NCI-H1417 (cell line): ENCODE measurements around the gene ELL2.

Source experiments
- DNase-seq, 3 experiments: peaks; one replicate each; lab custom pipeline; 2025; lab: John Stamatoyannopoulos, UW

The ELL2 gene

DNA sequence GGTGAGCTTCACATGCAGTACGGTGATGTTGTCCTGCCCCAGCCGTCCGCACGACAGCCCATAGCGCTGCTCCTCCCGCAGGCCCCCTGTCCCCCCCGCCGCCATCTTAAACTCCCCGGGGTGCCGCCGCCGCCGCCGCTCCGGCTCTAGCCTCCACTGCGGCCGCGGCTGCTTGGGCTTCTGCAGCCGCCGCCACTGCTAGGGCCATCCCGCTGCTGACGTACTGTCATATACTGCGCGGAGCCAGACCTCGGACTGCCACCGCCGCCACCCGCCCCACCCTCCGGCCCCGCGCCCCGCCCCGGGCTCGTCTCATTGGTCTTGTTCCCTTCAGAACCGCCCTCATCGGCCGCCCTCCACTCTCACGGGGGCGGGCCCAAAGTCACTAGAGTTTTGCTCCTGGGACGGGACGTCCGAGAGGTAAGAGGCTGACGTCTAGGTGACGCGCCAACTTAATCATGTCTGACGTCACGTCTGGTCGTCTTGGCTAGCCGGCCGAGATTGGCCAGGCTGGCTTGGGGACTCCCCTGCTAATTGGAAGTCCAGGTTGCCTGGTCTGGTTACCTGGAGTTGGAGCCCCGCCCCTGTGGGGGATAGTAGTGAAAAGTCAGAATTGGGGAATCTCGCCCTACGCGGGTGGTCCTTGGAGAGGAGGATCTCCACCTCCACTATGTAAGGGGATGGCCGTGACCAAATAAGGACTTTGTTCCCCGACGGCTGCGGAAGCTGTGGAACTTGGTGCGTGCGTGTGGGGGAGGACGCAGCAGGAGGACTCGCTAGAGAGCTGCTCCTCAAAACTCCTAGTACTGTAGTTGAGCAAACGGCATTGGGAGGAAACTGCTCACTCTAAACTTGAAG is at the start of gene ELL2:
ELL2 (minus strand) TSS at position 235 of the 858 bp plus-strand sequence; CDS start at position 105, 130 bp downstream.
- peak; percentile 72 to 77 (median 72) for DNase-seq

DNA sequence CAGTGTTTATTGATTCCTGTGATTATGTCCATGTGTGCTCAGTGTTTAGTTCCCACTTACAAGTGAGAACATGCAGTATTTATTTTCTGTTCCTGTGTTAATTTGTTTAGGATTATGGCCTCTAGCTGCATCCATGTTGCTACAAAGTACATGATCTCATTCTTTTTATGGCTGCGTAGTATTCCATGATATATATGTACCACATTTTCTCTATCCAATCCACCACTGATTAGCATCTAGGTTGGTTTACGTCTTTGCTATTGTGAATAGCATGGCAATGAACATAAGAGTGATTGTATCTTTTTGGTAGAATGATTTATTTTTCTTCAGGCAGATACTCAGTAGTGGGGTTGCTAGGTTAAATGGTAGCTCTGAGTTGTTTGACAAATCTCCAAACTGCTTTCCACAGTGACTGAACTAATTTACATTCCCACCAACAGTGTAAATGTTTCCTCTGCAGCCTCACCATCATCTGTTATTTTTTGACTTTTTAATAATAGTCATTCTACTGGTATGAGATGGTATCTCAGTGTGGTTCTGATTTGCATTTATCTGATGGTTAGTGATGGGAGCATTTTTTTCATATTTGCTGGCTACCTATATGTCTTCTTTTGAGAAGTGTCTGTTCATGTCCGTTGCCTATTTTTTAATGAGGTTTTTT is 47.5 kb upstream of the ELL2 start:
- DNase-seq, result no peak

DNA sequence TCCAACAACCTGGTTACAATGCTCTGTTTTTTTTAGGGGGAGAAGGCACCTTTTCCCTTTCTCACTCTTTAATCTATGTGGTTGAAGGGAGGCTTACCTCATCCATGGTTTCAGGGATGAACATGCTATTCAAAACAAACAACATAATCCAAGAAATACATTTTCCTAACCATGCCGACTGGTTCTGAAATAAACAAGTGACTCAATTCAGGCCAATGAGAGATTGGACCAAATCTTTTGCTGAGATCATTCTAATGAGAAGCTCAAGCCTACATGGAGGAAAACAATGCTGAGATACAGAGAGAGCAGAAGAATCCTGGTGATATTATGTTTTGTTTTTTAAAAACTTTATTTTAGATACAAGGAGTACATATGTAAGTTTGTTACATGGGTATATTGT is 46.8 kb upstream of the ELL2 start:
- no peak for DNase-seq

DNA sequence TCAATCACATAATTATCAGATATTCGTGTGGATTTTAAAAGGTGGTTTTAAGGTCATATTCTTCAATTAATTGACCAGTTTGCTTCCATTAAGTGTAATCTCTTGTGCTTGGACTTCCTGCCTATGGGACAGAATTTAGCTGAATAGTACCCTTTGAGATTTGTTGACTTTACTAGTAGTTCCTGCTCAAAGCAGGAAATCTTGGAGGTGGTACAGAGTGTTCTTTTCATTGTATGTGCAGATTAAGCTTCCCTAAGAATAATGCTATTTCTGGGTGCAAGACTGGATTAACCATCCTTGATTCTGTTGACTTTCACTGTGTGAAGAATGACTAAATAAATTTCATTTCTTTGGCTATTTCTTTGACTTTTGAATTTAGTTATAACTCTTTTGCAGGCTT is 45.4 kb upstream of the ELL2 start:
- DNase-seq, result peak in 1 of 3 experiments; percentile 4

DNA sequence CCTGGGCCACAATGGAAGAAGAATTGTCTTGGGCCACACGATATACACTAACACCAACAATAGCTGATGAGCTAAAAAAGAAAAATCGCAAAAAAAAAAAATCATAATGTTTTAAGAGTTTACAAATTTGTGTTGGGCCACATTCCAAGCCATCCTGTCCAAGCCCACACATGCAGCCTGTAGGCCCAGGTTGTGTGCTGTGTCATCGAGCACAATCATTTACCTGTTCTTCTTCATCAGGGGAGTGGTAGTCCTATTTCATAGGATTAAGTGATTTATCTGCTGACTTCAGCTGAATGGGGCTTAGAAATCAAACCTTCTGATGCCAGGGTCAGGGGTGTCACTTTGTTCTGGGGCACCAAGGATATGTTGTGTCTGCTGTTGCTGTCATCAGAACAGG is 44.6 kb upstream of the ELL2 start:
- no peak for DNase-seq

DNA sequence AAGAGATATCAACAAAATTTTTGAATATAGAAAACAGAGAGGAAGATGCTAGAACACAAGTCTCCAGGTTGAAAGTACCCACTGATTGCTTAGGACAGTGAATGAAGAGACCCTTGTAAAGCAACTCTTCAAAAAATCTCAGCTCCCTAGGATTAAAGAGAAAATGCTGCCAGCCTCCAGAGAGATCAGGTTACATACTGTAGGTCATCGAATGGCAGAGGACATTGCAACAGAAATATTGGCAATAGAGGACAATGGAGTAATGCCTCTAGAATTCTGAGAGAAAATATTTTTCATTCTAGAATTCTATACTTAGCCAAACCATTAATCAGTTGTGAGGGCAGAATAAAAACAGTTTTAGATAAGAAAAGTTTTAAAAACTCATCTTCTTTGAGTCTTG is 43.1 kb upstream of the ELL2 start:
- no peak for DNase-seq

DNA sequence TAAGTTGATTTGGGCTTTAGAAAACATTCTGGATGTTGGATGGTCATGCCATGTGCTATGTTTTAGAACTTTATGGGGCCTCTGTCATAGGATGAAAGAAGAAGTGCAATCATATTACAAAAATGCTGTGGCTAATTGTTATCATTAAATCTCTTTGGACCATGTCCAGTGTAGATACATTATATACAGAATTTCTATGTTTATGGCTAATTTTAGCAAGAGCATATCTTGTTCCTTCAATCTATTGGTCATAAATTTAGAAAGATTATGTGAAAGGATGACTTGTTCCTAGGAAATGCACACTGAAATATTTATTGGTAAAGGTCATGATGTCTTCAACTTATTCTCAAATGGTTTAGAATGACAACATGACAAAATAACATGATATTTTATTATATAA is 42.4 kb upstream of the ELL2 start:
- no peak for DNase-seq

DNA sequence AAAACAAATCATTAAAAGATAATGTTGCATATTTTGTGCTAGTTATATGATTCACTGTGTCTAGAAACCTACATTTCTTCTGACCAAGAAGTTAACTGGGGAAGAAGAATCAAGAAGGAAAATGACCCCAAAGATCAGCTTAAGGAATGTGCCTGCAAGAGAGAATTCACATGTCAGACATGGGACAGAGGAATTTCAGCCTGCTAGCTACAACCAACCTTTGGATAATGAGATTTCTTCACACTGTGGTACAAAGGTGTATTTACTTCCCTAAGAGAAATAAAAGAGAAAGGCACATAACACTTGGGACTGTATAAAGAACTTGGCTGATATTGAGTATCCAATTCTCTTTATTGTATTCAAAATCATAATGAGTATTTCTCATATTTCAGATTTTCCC is 39.6 kb upstream of the ELL2 start:
- no peak for DNase-seq

DNA sequence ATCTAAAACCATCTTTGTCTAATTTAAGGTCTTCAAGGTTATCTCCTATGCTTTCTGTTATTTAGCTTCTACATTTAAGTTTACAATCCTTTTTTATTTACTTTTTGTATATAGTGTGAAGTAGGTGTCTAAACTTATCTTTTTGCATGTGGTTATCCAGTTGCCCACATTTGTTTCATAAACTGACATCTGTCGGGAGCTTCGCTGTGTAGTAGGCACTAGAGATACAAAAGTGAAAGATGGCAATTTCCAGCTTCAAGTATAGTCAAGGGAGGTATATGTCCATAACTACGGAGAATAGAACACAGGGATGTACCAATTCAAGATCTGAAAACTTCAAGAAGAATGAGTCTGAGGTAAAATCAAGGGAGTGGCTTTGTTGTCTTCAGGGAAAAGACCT is 38.7 kb upstream of the ELL2 start:
- DNase-seq, result no peak

DNA sequence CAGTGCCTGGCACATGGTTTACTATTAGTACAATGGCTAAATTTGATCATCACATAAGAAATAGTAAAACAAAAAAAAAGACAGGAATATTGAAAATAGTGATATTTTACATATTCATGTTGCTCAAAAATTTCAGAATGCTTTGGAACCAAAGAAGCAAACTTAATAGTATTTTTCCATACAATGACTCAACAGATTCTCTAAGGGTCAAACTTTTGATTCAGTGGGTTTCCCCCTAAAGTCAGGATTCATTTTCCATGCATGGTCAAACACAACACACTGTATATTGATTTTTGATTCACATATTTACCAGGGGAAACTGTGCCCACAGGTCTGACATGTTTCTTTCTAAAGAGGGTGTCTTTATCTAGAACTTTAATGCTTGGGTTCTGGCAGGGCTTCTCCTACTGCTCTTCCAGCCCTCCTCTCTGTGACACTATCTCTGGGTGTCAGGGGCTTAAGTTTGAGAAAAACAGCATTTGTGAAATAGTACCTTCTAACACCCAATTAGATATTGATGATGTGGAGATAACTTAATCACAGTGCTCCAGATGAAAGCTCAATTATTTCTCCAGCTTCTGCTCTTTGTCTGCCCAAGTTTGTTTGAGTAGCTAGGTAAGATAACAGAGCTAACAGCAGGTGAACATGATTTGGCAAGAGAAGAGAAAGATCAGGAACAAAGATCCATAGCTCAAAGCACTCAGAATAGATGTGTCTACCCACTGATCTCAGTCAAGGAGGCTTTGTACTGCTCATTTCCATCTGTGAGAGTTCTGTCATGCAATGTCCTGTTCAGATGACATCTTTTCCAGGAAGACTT is 35.5 kb upstream of the ELL2 start:
- peak in 1 of 3 experiments; percentile 3 for DNase-seq

DNA sequence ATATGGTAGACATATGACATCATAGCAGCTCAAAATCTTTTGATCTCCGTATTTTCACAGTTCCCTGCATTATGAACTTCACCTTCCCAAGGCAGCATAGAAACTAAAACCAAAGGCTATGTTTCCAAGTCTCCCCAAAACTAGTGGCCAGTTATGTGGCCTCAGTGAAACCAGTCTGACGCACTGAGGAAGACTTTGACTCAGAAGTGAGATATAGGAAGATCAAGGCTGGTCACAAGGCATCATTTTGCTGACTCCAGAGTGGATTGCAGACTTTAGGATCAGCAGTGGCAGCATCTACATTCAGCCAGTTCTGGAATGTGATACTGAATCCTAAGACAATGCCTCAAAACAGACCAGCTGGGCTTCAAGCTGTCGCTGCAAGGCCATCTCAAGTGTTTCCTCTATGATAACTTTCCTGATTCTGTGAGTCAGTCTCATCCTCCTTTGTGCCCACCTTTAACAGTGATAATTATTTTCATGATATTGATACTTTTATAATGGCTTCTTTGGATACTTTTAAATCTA is 34.4 kb upstream of the ELL2 start:
- no peak for DNase-seq

DNA sequence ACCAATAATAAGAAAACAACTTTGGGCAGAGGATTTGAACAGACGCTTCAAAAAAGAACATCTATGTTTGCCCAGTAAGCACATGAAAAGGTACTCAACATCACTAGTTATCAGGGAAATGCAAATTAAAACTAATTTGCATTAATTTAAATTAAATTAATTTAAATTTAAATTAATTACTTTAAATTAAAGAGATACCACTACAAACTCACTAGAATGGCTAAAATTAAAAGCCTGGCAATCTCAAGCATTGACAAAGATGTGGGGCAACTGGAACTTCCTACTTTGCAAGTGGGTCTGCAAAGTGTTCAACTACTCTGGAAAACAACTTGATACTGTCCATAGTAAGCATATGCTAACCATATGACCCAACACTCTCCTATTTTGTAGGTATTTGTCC is 32.1 kb upstream of the ELL2 start:
- no peak for DNase-seq

DNA sequence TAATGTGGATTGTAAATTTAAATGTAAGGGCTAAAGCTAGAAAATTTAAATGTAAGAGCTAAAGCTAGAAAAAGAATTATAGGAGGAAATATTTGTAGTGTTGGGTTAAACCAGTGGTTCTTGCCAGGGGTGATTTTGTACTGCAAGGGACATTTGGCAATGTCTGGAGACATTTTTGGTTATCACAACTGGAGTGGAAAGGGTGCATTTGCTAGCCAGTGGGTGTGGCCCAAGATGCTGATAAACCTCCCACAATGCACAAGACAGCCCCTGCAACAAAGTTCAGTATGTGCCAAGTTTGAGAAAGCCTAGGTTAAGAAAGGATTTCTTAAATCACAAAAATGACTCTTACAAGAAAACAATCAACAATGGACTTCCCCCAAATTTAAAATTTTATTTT is 31.6 kb upstream of the ELL2 start:
- DNase-seq, result no peak

DNA sequence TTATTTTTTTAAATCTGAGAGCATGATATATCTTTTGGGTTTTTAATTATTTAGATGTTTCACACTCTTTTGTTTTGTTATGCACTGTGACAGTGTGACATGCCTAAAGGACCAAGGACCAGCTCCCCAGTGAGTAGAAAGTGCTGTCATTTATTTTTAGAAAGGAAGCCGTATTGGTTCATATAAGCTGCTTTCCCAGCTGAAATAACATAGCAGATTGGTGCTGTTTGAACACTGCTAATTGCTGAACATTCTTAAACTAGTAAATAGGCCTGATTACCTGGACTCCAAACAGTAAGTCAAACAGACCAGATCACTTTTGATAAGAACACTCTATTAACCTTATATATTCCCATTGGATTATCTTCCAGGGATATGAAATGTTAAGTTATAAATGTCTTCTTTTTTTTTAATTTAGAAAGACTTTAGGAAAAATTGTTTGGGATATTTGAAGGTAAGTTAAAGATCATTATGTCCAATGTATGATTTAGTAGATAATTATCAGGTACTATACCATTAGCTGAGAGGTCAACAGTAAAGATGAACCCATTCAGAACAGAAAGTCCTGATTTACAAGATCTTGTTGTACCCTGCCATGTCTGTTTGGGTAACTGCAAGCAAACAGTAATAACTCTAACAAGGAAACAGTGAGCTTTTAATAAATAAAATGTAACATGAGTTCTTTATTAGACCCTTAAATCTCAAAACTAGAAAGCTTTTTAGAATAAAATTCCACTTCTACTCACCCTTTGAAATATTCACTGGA is 27.8 kb upstream of the ELL2 start:
- peak in 2 of 3 experiments; percentile 29 to 74 for DNase-seq

DNA sequence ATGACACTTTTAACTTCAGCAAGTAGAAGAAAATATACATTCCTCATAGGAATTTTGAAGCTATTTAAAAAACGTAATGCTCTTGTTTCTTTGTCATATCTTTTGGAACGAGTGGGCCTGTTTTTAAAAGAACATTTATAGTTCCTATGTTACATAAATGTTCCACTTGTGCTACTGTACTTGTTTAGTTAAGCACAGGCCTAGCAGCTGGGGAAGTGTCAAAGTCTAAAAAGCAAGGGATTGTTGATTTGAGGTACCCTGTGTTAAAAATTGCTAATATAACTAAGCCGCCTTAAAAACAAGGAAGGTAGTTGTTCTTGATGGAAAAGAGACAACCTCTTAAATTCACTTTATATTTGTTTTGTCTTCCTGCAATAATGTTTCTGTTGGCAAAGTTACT is 27.2 kb upstream of the ELL2 start:
- DNase-seq, result no peak

DNA sequence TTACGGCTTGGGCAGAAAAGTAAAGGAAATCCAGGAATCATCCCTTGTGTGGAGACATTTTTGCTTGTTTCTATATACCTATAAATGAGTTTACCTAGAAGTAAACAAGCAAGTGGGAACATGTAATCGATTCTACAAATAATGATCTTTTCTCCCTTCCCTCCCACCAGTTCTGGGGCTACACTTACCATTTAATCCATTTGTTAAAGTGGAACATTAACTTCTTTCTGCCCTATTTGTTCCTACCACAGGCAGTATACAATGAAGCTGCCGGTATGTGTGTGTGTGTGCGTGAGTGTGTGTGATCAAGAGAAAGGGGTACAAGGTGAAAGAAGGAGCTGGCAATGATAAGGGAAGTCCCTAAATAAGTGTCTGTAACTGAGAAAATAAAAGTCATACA is 26.4 kb upstream of the ELL2 start:
- DNase-seq, result no peak

DNA sequence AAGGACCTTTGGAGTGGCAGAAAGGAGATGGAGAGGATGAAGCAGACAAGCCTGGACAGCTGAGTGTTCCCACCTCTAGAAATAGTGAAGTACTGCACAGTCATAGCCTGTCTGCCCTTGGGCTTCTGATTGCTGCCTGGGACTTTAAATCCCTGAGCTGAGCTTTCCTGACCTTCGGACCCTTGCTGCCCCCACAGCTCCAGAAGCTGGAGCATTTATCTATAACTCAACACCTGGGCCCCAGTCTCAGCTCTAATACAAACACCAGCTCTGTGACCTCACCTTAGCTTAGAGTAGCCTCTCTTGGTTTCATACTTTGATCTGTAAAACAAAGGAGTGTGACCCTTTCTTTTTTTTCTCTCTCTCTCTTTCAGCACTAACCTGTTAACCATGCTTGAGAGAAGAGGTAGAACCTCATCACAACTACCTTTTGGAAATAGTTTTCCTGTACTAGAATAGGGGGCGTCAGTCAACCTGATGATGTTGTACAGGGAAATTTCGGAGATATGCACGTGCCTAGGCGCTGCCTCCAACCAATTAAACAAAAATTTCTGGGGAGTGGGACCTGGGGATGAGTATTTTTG is 25.4 kb upstream of the ELL2 start:
- DNase-seq, result no peak

DNA sequence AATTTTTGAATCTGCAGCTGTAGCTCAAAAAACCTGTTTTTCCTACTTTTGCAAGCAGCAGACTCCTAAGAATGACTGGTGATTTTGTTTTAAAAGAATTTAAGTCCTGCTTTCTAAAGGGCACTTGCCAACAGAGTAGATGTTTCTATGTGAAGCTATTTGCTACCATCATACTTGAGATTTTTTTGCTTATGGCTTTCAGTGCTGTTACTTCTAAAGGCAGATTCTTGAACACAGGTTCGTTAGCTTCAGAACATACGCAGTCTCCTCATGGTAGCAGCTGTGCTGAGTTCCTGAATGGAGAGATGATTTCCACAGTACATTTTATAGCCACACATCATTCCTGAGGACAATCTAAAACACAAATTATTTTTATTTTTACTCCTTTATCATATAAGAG is 24.4 kb upstream of the ELL2 start:
- no peak for DNase-seq

DNA sequence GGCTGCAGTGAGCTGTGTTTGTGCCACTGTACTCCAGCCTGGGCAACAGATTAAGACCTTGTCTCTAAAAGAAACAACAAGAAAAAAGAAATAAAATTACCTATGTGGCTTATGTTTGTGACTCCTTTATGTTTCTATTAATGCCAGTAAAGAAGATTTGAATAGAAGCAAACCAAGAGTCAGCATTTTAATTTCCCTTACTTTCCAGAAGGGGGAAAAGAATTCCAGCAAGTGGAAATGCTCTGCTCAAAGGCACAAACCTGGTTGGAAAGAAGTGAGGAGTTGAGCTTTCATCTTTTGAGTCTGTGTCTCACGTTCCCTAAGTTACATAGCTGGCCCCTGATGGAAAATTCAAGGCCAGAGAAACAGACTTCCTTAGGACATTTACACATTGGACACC is 23.6 kb upstream of the ELL2 start:
- no peak for DNase-seq

DNA sequence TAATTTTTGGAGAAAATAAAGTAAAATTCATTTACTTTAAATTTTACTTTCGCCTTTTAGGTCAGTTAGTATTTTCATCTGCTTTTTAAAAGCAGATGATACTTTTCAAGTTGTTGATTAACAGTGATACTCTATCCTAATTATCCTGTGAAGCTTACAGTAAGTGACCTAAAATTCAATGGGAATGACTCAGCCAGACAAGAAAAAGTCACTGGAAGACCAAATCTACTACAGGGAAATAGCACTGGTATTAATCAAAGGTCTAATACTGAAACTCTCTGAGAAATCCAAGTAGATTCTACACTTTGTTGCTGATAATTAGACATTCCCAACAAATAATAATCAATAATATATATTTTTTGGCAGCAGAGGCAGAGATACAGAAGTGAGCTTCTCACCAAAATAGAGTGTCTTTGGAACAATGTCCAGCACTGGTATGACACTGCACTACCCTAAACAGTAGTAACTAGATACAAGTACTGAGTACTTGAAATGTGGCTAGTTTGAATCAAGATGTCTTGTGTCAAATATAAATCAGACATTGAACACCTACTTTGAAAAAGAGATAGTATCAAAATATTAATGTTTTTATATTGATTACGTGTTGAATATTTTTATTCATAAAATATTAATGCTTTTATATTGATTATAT is 22.8 kb upstream of the ELL2 start:
- DNase-seq, result no peak

DNA sequence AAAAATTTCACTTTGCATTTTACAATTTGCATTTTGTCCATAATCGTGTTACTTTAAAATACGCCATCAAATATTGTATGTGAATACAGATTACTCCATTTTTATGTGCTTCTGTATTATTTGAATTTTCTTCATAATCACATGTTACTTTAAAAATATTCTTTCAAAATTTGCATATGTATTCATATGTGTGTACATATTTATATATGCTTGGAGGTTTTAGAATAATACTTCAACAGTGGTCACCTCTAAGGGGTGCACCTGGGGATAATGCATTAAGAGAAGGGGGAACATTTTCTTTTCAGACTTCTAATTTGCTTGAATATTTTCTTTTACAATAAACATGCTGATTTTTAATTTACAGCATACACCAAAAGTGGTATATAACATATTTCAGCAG is 21.9 kb upstream of the ELL2 start:
- DNase-seq, result no peak
